ENCODE results near the gene PLEKHA8. TPM values are rescaled to one million over a fixed set of nuclear protein-coding genes. Genes with fewer than 3 reads are reported as not detected.

The PLEKHA8 gene
- total and polyA plus RNA-seq, 2 of the 8 experiments (the other 6 are each of a cell fraction or from before 2014, with no cell fraction given) = 10.7 to 44.0 TPM

- TF ChIP-seq KDM5A (IDR thresholded peaks at IDR 0.05; ENCODE audit: low read length) (no peak), NRF1 (IDR thresholded peaks at IDR 0.05; ENCODE audit: low read depth, low read length) (no peak), CTCF (IDR thresholded peaks at IDR 0.05; ENCODE audit: control extremely low read depth in 1 of 3, insufficient read depth in 1 of 3, low read depth in 1 of 3, low read length in 3 of 3) (no peak), RBBP5 (IDR thresholded peaks at IDR 0.05; ENCODE audit: borderline replicate concordance, low read depth, low read length) (peak; percentile 62; the same call in 1 of the 2 replicates), CHD1 (IDR thresholded peaks at IDR 0.05; ENCODE audit: low read depth, low read length) (no peak), EZH2 (IDR thresholded peaks at IDR 0.05; ENCODE audit: low read depth, low read length, severe bottlenecking) (peak; percentile 13), SAP30 (IDR thresholded peaks at IDR 0.05; ENCODE audit: insufficient read depth, insufficient replicate concordance, low read length) (no peak), RAD21 (IDR thresholded peaks at IDR 0.05 in 1 of 2, conservative IDR thresholded peaks at IDR 0.05 in 1 of 2; ENCODE audit: low read depth in 2 of 2, low read length in 2 of 2) (no peak), HDAC6 (IDR thresholded peaks at IDR 0.05; ENCODE audit: low read depth, low read length) (no peak), CEBPB (IDR thresholded peaks at IDR 0.05; ENCODE audit: low read depth, low read length) (no peak), GABPA (IDR thresholded peaks at IDR 0.05; ENCODE audit: borderline replicate concordance, insufficient read depth, low read length) (no peak), TBP (IDR thresholded peaks at IDR 0.05; ENCODE audit: low read depth, low read length) (peak; percentile 50; the same call in 1 of the 2 replicates), CHD2 (IDR thresholded peaks at IDR 0.05; ENCODE audit: low read length) (no peak), KDM1A (IDR thresholded peaks at IDR 0.05; ENCODE audit: borderline replicate concordance, low read length) (no peak), RNF2 (IDR thresholded peaks at IDR 0.05; ENCODE audit: borderline replicate concordance, low read depth, low read length, missing control alignments, poor library complexity, severe bottlenecking) (no peak), BRCA1 (IDR thresholded peaks at IDR 0.05; ENCODE audit: low read depth, low read length) (no peak), SIN3A (conservative IDR thresholded peaks at IDR 0.05 in 1 of 2, IDR thresholded peaks at IDR 0.05 in 1 of 2; ENCODE audit: low read depth in 1 of 2, low read length in 2 of 2) (0 out of 4 replicates have a peak, but pooled peaks of 1 of the 2 experiments have one; percentile 44), BACH1 (IDR thresholded peaks at IDR 0.05; ENCODE audit: low read length) (no peak), ATF3 (IDR thresholded peaks at IDR 0.05; ENCODE audit: insufficient read depth, low read depth, low read length) (no peak), TCF12 (IDR thresholded peaks at IDR 0.05; ENCODE audit: low read depth, low read length) (no peak)
Measured at GRCh38 chr7:29989257-29989995, 38.8 kb upstream of the PLEKHA8 start, which contains the start of gene SCRN1 (continued).
